ENCODE results near the gene SLC4A5. TPM values are rescaled to one million over a fixed set of nuclear protein-coding genes. Genes with fewer than 3 reads are reported as not detected.

Gene SLC4A5
- total RNA-seq, 1 donor from 2014 or later = 8.2 TPM

- Mint-ChIP-seq H3K27ac (ENCODE audit: unreplicated experiment) (peak overlapping the region; percentile 50), H3K36me3 (ENCODE audit: unreplicated experiment) (no peaks in the 10 kb centered on the region), H3K4me3 (ENCODE audit: unreplicated experiment) (no peak overlapping the region), H3K9me3 (ENCODE audit: unreplicated experiment) (no peaks in the 10 kb centered on the region), H3K27me3 (ENCODE audit: unreplicated experiment) (peaks cover 8% of the 10 kb centered on the region), H3K4me1 (ENCODE audit: low read depth, unreplicated experiment) (peaks cover 5% of the 10 kb centered on the region)
- no peak for TF ChIP-seq CTCF (IDR thresholded peaks at IDR 0.05; ENCODE audit: partially characterized antibody, unreplicated experiment)
- DNase-seq = no peak
These were observed 47.4 kb upstream of the SLC4A5 start for GRCh38 chr2:74390606-74391005.

- Mint-ChIP-seq H3K27me3 (ENCODE audit: unreplicated experiment) (peaks cover 4% of the 10 kb centered on the region), H3K27ac (ENCODE audit: unreplicated experiment) (no peak overlapping the region), H3K4me3 (ENCODE audit: unreplicated experiment) (no peak overlapping the region), H3K36me3 (ENCODE audit: unreplicated experiment) (no peaks in the 10 kb centered on the region), H3K9me3 (ENCODE audit: unreplicated experiment) (no peaks in the 10 kb centered on the region), H3K4me1 (ENCODE audit: low read depth, unreplicated experiment) (peaks cover 15% of the 10 kb centered on the region)
- DNase-seq = no peak
- TF ChIP-seq CTCF (IDR thresholded peaks at IDR 0.05; ENCODE audit: partially characterized antibody, unreplicated experiment) = no peak
These were observed 44.1 kb upstream of the SLC4A5 start for GRCh38 chr2:74387346-74387745.

GRCh38 chr2:74385396-74385795 lies 42.2 kb upstream of the SLC4A5 start:
- no peaks in the 10 kb centered on the region for H3K9me3 Mint-ChIP-seq (ENCODE audit: unreplicated experiment)
- no peaks in the 10 kb centered on the region for H3K36me3 Mint-ChIP-seq (ENCODE audit: unreplicated experiment)
- no peak for DNase-seq
- no peak overlapping the region for H3K4me3 Mint-ChIP-seq (ENCODE audit: unreplicated experiment)
- peaks cover 2% of the 10 kb centered on the region for H3K27me3 Mint-ChIP-seq (ENCODE audit: unreplicated experiment)
- TF ChIP-seq CTCF (IDR thresholded peaks at IDR 0.05; ENCODE audit: partially characterized antibody, unreplicated experiment) = no peak
- no peak overlapping the region for H3K27ac Mint-ChIP-seq (ENCODE audit: unreplicated experiment)
- peaks cover 18% of the 10 kb centered on the region for H3K4me1 Mint-ChIP-seq (ENCODE audit: low read depth, unreplicated experiment)

- H3K4me3 Mint-ChIP-seq (ENCODE audit: unreplicated experiment) = no peak overlapping the region
- no peak overlapping the region for H3K27ac Mint-ChIP-seq (ENCODE audit: unreplicated experiment)
- peaks cover 2% of the 10 kb centered on the region for H3K27me3 Mint-ChIP-seq (ENCODE audit: unreplicated experiment)
- peaks cover 24% of the 10 kb centered on the region for H3K4me1 Mint-ChIP-seq (ENCODE audit: low read depth, unreplicated experiment)
- DNase-seq = no peak
- H3K9me3 Mint-ChIP-seq (ENCODE audit: unreplicated experiment) = no peaks in the 10 kb centered on the region
- no peaks in the 10 kb centered on the region for H3K36me3 Mint-ChIP-seq (ENCODE audit: unreplicated experiment)
- no peak for TF ChIP-seq CTCF (IDR thresholded peaks at IDR 0.05; ENCODE audit: partially characterized antibody, unreplicated experiment)
These were observed 40.8 kb upstream of the SLC4A5 start for GRCh38 chr2:74384051-74384450.

GRCh38 chr2:74383254-74383653 lies 40.0 kb upstream of the SLC4A5 start:
- Mint-ChIP-seq H3K27ac (ENCODE audit: unreplicated experiment) (no peak overlapping the region), H3K27me3 (ENCODE audit: unreplicated experiment) (peaks cover 2% of the 10 kb centered on the region), H3K36me3 (ENCODE audit: unreplicated experiment) (no peaks in the 10 kb centered on the region), H3K4me3 (ENCODE audit: unreplicated experiment) (no peak overlapping the region), H3K9me3 (ENCODE audit: unreplicated experiment) (no peaks in the 10 kb centered on the region), H3K4me1 (ENCODE audit: low read depth, unreplicated experiment) (peaks cover 30% of the 10 kb centered on the region)
- no peak for TF ChIP-seq CTCF (IDR thresholded peaks at IDR 0.05; ENCODE audit: partially characterized antibody, unreplicated experiment)
- no peak for DNase-seq

Data from glutamatergic neuron (in vitro differentiated cells).